GM08714 (cell line): Measurements from ENCODE around the gene RBMS2.
"Not testable (repeated sequence)": the region's sequence is repeated elsewhere in the genome, so short reads cannot be mapped to it uniquely, and the experiment has no call there.

Experiments
- H3K4me3 ChIP-seq: fragments of 200-500 bp; sonication (Bioruptor generic); 2 replicates; pipeline ENCODE4 v1.5.1; 2014; ENCODE audit warnings: mild to moderate bottlenecking, low read length, inconsistent platforms
- ZNF274 ChIP-seq: IDR thresholded peaks from 2 replicates; pipeline ENCODE4 v1.6.1; 2012; ENCODE audit warnings: mild to moderate bottlenecking, low read depth, low read length

The RBMS2 gene

DNA sequence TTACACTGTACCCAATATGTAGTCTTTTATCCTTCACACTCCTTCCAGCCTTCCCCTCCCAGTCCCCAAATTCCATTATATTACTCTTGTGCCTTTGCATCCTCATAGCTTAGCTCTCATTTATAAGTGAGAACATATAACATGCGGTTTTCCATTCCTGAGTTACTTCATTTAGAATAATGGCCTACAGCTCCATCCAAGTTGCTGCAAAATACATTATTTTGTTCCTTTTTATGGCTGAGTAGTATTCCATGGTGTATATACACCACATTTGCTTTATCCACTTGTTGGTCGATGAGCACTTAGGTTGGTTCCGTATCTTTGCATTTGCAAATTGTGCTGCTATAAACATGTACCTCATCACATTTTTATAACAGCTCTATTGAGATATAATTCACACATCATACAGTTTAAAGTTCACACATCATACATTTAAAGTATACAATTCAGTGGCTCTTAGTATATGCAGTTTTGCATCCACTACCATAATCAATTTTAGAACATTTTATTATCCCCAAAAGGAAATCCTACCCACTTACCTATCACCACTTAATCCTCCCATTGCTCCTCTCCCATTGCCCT is 23.5 kb downstream of the RBMS2 start:
- no peak for TF ChIP-seq ZNF274
- no peak overlapping the region for H3K4me3 ChIP-seq

DNA sequence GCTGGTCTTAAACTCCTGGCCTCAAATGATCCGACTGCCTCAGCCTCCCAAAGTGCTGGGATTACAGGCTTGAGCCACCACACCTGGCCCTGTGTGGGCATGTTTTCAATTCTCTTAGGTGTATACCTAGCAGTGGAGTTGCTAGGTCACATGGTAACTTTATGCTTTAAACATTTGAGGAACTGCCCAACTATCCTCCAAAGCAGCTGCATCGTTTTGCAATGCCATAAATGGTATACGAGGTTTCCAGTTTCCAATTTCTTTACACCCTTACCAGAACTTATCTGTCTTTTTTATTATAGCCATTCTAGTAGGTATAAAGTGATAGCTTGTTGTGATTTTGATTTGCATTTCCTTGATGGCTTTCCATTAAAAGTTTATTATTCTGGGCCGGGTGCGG is 25.1 kb downstream of the RBMS2 start:
- TF ChIP-seq ZNF274, result no peak
- H3K4me3 ChIP-seq, result no peak overlapping the region

DNA sequence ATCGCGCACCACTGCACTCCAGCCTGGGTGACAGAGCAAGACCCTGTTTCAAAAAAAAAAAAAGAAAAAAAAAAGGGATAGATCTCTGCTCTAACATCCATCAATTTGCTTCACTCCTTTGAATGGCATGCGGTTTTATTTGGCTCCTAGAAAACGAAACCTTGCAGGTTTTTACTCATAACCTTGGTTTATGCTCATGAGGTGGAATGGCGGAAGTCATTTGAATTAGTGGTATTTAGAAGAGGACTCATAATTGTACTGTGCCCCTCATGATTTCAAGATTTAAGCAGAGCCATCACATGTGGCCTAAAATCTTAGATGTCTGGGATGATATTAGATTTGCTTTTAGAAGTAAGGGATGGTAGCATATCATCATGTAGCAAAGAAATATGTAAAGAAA is 29.4 kb downstream of the RBMS2 start:
- no peak overlapping the region for H3K4me3 ChIP-seq
- no peak for TF ChIP-seq ZNF274

GRCh38 chr12:56565510-56566101 is 44.0 kb downstream of the RBMS2 start:
- H3K4me3 ChIP-seq, result no peak overlapping the region
- no peak for TF ChIP-seq ZNF274

DNA sequence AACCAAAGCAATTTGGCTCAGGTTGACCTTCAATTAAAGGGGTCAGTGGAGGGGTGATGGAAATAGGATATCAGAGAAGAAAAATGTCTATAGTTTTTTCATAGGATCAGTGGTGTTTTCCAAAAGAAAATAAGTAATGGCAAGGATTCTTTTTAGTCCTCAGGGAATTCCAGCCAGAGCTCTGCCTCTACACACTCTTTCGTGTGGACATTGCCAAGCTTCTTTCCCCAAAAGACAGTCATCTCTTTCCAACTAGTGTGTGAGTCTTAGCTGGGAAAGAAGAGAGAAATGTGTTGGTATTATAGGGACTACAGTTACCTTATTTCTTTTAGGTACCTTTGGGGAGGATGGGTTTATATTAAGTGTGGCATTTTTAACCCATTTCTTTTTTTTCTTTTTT is 46.5 kb downstream of the RBMS2 start:
- no peak for TF ChIP-seq ZNF274
- no peak overlapping the region for H3K4me3 ChIP-seq

GRCh38 chr12:56571121-56571520 is 49.5 kb downstream of the RBMS2 start:
- no peak for TF ChIP-seq ZNF274
- no peak overlapping the region for H3K4me3 ChIP-seq

DNA sequence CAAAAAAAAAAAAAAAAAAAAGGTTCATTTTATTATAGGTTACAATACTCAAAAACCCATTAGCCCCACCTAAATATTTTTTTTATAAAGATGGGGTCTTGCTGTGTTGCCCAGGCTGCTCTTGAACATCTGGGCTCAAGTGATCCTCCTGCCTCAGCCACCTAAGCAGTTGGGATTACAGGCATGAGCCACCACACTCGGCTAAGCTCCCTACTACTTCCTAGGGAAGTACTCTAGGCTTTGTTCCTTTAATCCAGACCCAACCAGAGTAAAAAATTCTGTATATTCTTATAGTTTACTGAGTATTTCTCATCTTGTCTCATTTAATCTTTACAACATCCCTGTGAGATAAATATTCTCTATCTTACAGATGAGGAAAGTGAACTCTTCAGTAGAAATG is 50.7 kb downstream of the RBMS2 start:
- TF ChIP-seq ZNF274, result no peak
- no peak overlapping the region for H3K4me3 ChIP-seq

GRCh38 chr12:56574210-56574609 is 52.6 kb downstream of the RBMS2 start:
- no peak for TF ChIP-seq ZNF274
- no peak overlapping the region for H3K4me3 ChIP-seq

DNA sequence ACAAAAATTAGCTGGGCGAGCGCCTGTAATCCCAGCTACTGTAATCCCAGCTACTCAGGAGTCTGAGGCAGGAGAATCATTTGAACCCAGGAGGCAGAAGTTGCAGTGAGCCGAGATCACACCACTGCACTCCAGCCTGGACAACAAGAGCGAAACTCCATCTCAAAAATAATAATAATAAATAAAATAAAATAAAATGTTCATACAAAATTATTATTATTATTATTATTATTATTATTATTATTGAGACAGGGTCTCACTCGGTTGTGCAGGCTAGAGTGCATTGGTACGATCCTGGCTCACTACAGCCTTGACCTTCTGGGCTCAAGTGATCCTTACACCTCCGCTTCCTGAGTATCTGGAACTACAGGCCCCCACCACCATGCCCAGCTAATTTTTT is 55.6 kb downstream of the RBMS2 start:
- not testable (repeated sequence) for H3K4me3 ChIP-seq

GRCh38 chr12:56578983-56579546 is 57.4 kb downstream of the RBMS2 start:
- no peak overlapping the region for H3K4me3 ChIP-seq
- no peak for TF ChIP-seq ZNF274

DNA sequence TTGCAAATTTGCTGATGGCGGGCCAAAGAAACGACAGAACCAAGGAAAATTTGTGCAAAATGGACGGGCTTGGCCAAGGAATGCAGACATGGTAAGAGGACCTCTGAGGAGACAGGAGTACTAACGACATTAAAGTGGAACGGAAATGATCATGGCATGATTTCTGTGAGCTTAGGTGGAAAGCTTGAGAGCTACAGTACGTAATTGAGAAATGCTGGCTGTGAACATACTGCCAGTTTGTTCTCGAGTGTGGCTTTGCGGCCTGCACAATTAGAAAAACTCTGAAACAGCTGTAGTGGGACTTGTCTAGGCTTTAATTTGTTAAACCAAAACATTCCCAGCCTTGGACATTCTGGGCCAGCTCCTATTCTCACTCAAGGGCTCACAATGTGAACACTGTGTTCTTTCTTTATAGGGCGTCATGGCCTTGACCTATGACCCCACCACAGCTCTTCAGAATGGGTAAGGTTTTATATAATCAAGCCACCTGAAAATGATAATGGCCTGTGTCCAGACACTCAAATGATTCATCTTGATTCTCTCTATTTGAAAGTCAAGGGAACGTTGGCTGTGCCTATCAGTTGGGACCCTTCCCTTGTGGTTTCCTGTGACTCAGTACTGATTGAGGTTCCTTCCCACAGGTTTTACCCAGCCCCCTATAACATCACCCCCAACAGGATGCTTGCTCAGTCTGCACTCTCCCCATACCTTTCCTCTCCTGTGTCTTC is 60.0 kb downstream of the RBMS2 start:
- no peak overlapping the region for H3K4me3 ChIP-seq
- TF ChIP-seq ZNF274, result no peak

DNA sequence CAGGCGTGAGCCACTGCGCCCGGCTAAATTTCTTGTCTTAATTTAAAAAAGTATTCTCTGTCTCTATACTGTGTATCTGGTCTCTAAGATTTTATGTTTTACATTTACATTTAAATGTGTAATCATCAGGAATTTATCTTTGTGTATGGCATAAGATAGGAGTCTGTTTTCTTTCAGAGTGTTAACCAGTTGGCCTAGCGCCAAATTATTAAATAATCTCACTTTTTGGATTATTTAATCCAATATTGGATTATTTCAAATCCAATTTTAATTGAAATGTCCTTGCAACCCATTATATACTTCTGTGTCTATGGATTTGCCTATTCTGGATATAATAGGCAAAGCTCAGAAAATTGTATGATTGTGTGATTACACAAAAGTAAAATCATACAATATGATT is 63.5 kb downstream of the RBMS2 start:
- no peak for TF ChIP-seq ZNF274
- no peak overlapping the region for H3K4me3 ChIP-seq

GRCh38 chr12:56589783-56590182 is 68.2 kb downstream of the RBMS2 start:
- no peak overlapping the region for H3K4me3 ChIP-seq
- TF ChIP-seq ZNF274, result no peak

GRCh38 chr12:56590237-56590830 is 68.7 kb downstream of the RBMS2 start:
- TF ChIP-seq ZNF274, result no peak
- no peak overlapping the region for H3K4me3 ChIP-seq

DNA sequence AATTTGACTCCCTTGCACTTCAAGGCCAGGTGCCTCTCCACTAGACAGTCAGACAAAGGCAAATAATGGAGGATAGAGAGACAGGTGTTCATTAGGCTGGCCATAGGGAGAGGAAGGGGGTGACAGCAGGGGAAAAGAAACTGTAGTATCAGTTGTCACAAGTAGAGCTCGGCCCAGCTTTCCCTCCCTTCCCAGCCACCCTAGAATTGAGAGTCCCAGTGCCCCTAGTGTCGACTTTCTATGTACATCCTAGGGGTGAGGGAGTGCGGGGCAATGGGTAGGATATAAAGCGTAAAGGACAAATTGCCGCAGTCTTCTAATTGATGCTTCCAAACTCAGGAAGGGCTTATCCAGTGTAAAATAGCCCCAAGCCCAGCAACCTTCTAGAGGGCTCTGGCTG is 69.5 kb downstream of the RBMS2 start:
- no peak for TF ChIP-seq ZNF274

More for the DNA sequence above, 69.5 kb downstream of the RBMS2 start:
- H3K4me3 ChIP-seq, result no peak overlapping the region
